ENCODE measurements around the gene CTNNA2.
"Not testable (repeated sequence)": the region's sequence is repeated elsewhere in the genome, so short reads cannot be mapped to it uniquely, and the experiment has no call there.

The CTNNA2 gene

GRCh38 chr2:80167284-80167808 lies 654.5 kb downstream of the CTNNA2 start:
- peaks cover 8% of the 10 kb centered on the region for H3K9me3 Mint-ChIP-seq
- DNase-seq, result no peak
- no peaks in the 10 kb centered on the region for H3K27me3 Mint-ChIP-seq
- no peaks in the 10 kb centered on the region for H3K4me1 Mint-ChIP-seq
- H3K4me3 Mint-ChIP-seq, result no peak overlapping the region
- ATAC-seq, result no peak
- H3K36me3 Mint-ChIP-seq (ENCODE audit: low read depth), result no peaks in the 10 kb centered on the region
- no peak overlapping the region for H3K27ac Mint-ChIP-seq

DNA sequence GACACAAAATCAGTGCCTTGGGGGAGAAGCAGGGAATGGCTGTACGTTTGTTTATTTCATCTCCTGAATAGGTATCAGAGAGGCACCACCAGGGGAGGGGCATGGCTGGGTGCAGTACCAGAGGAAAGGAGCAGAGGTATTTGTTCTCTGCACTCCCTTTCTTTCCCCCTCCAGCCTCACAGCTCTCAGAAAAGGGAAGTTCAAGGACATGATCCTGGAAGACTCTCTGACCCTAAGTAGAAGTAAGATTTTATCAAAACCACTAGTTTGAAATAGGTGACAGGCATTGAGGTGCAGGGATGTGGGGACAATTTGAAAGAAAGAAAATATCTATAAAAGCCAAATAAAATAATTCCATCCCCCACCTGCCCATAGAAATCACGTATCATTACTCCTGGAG lies 655.2 kb downstream of the CTNNA2 start:
- H3K4me1 Mint-ChIP-seq, result no peaks in the 10 kb centered on the region

GRCh38 chr2:80168801-80169200 lies 656.0 kb downstream of the CTNNA2 start:
- Mint-ChIP-seq H3K27me3 (no peaks in the 10 kb centered on the region), H3K4me3 (no peak overlapping the region), H3K27ac (no peak overlapping the region), H3K36me3 (ENCODE audit: low read depth) (no peaks in the 10 kb centered on the region), H3K4me1 (no peaks in the 10 kb centered on the region), H3K9me3 (peaks cover 13% of the 10 kb centered on the region)
- no peak for DNase-seq
- ATAC-seq, result no peak

More for the DNA sequence above, 655.2 kb downstream of the CTNNA2 start:
- no peak overlapping the region for H3K4me3 Mint-ChIP-seq
- H3K27ac Mint-ChIP-seq, result no peak overlapping the region
- H3K36me3 Mint-ChIP-seq (ENCODE audit: low read depth), result no peaks in the 10 kb centered on the region
- ATAC-seq, result no peak
- DNase-seq, result no peak
- no peaks in the 10 kb centered on the region for H3K27me3 Mint-ChIP-seq
- peaks cover 13% of the 10 kb centered on the region for H3K9me3 Mint-ChIP-seq

- DNase-seq (no peak), ATAC-seq (no peak)
- Mint-ChIP-seq H3K4me1 (no peaks in the 10 kb centered on the region), H3K4me3 (no peak overlapping the region), H3K27ac (no peak overlapping the region), H3K27me3 (no peaks in the 10 kb centered on the region), H3K36me3 (ENCODE audit: low read depth) (no peaks in the 10 kb centered on the region), H3K9me3 (peaks cover 12% of the 10 kb centered on the region)
These were observed 657.2 kb downstream of the CTNNA2 start for GRCh38 chr2:80169811-80170594.

- DNase-seq (no peak), ATAC-seq (no peak)
- H3K9me3 Mint-ChIP-seq, result peaks cover 3% of the 10 kb centered on the region
- no peaks in the 10 kb centered on the region for H3K4me1 Mint-ChIP-seq
- H3K27me3 Mint-ChIP-seq, result no peaks in the 10 kb centered on the region
- no peak overlapping the region for H3K27ac Mint-ChIP-seq
- no peaks in the 10 kb centered on the region for H3K36me3 Mint-ChIP-seq (ENCODE audit: low read depth)
- no peak overlapping the region for H3K4me3 Mint-ChIP-seq
These were observed 672.2 kb downstream of the CTNNA2 start for GRCh38 chr2:80185091-80185490.

DNA sequence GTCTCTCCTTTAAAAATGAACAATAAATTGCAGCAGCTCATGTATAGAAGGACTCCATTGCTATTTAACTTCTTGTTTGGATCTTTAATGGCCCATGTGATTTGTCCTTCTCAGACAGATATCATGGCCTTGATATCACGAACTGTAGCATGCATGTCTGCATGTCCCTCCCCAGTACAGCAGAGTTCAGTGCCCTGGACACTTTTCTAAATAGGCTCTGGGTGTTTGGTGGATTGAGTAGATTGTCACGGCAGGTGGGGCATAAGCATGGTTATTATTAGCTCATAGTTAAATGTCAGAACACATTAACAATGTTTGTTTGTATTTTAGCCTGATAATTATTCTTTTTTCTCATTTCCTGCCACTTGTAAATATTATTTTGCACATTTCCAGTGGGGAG lies 673.4 kb downstream of the CTNNA2 start:
- H3K27me3 Mint-ChIP-seq, result no peaks in the 10 kb centered on the region
- no peaks in the 10 kb centered on the region for H3K4me1 Mint-ChIP-seq
- H3K36me3 Mint-ChIP-seq (ENCODE audit: low read depth), result no peaks in the 10 kb centered on the region
- no peak for DNase-seq
- no peak for ATAC-seq
- H3K9me3 Mint-ChIP-seq, result peaks cover 3% of the 10 kb centered on the region
- no peak overlapping the region for H3K27ac Mint-ChIP-seq
- no peak overlapping the region for H3K4me3 Mint-ChIP-seq

GRCh38 chr2:80187156-80187555 lies 674.3 kb downstream of the CTNNA2 start:
- Mint-ChIP-seq H3K36me3 (ENCODE audit: low read depth) (no peaks in the 10 kb centered on the region), H3K9me3 (peaks cover 3% of the 10 kb centered on the region), H3K27me3 (no peaks in the 10 kb centered on the region), H3K4me1 (no peaks in the 10 kb centered on the region), H3K27ac (no peak overlapping the region), H3K4me3 (no peak overlapping the region)
- DNase-seq (no peak), ATAC-seq (no peak)

GRCh38 chr2:80190166-80190565 lies 677.3 kb downstream of the CTNNA2 start:
- H3K27me3 Mint-ChIP-seq, result no peaks in the 10 kb centered on the region
- ATAC-seq, result no peak
- H3K9me3 Mint-ChIP-seq, result peaks cover 2% of the 10 kb centered on the region
- H3K4me3 Mint-ChIP-seq, result no peak overlapping the region
- DNase-seq, result no peak
- no peaks in the 10 kb centered on the region for H3K4me1 Mint-ChIP-seq
- no peaks in the 10 kb centered on the region for H3K36me3 Mint-ChIP-seq (ENCODE audit: low read depth)
- no peak overlapping the region for H3K27ac Mint-ChIP-seq

- H3K9me3 Mint-ChIP-seq, result peaks cover 13% of the 10 kb centered on the region
- no peak overlapping the region for H3K4me3 Mint-ChIP-seq
- H3K27ac Mint-ChIP-seq, result no peak overlapping the region
- H3K36me3 Mint-ChIP-seq (ENCODE audit: low read depth), result no peaks in the 10 kb centered on the region
- no peaks in the 10 kb centered on the region for H3K4me1 Mint-ChIP-seq
- DNase-seq (no peak), ATAC-seq (no peak)
- peaks cover 2% of the 10 kb centered on the region for H3K27me3 Mint-ChIP-seq
These were observed 680.7 kb downstream of the CTNNA2 start for GRCh38 chr2:80193566-80193965.

DNA sequence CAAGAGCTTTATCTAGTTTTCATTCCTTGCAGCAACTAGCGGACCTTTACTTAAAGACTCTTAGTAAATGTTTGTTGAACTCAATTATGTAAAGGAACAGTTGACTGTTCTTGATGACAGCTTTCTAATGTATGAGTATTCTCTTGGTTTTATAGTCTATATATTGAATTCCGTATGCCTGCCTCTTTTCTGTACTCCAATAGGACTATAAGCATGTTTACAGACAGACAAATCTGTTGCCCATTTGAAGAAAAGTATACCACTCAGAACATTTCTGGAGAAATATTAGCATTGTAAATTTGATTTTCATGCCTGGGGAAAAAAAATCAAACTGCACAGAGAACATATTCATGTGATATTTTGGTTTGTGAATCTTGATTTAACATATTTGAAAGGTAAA lies 682.2 kb downstream of the CTNNA2 start:
- DNase-seq, result no peak
- Mint-ChIP-seq H3K4me1 (no peaks in the 10 kb centered on the region), H3K9me3 (peaks cover 14% of the 10 kb centered on the region), H3K36me3 (ENCODE audit: low read depth) (no peaks in the 10 kb centered on the region), H3K27me3 (peaks cover 2% of the 10 kb centered on the region), H3K27ac (no peak overlapping the region), H3K4me3 (no peak overlapping the region)
- ATAC-seq, result no peak

GRCh38 chr2:80198042-80198441 lies 685.2 kb downstream of the CTNNA2 start:
- peaks cover 2% of the 10 kb centered on the region for H3K27me3 Mint-ChIP-seq

GRCh38 chr2:80199504-80199903 lies 686.7 kb downstream of the CTNNA2 start:
- no peak overlapping the region for H3K27ac Mint-ChIP-seq
- H3K9me3 Mint-ChIP-seq, result peaks cover 24% of the 10 kb centered on the region
- H3K4me3 Mint-ChIP-seq, result no peak overlapping the region
- peaks cover 2% of the 10 kb centered on the region for H3K27me3 Mint-ChIP-seq
- no peaks in the 10 kb centered on the region for H3K4me1 Mint-ChIP-seq
- ATAC-seq (no peak), DNase-seq (no peak)
- H3K36me3 Mint-ChIP-seq (ENCODE audit: low read depth), result no peaks in the 10 kb centered on the region

More at GRCh38 chr2:80198042-80198441, 685.2 kb downstream of the CTNNA2 start:
- Mint-ChIP-seq H3K36me3 (ENCODE audit: low read depth) (no peaks in the 10 kb centered on the region), H3K9me3 (peaks cover 20% of the 10 kb centered on the region), H3K4me1 (no peaks in the 10 kb centered on the region), H3K27ac (no peak overlapping the region), H3K4me3 (no peak overlapping the region)
- ATAC-seq (no peak), DNase-seq (no peak)

DNA sequence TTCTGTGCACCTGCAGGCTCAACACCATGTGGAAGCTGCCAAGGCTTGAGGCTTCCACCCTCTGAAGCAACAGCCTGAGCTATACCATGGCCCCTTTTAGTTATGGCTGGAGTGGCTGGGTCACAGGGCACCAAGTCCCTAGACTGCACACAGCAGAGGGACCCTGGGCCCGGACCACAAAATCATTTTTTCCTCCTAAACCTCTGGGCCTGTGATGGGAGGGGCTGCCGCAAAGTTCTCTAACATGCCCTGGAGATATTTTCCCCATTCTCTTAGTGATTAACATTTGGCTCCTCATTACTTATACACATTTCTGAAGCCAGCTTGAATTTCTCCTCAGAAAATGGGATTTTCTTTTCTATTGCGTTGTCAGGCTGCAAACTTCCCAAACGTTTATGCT lies 691.1 kb downstream of the CTNNA2 start:
- not testable (repeated sequence) for H3K4me3 Mint-ChIP-seq; DNase-seq; H3K36me3 Mint-ChIP-seq (ENCODE audit: low read depth); ATAC-seq; H3K27me3 Mint-ChIP-seq; H3K27ac Mint-ChIP-seq; H3K4me1 Mint-ChIP-seq
- peaks cover 31% of the 10 kb centered on the region for H3K9me3 Mint-ChIP-seq

DNA sequence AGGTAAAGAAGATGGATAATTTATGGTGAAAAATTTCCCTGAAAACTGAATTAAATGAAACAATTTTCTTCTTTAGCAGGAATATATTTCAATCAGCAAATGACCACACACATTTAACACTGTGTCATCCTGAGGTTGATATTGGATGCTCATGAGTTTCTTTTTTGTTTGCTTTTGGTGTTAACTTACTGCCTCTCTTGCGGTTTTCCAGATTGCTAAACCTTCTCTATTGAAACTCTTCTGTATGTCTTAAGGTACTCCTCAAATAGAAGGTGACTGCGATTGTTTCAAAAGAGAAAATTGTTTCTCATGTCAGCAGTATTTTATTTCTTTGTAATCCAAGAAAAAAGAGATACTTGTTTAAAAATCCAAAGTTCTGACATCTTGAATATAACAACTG lies 692.6 kb downstream of the CTNNA2 start:
- DNase-seq (no peak), ATAC-seq (no peak)
- Mint-ChIP-seq H3K27me3 (no peaks in the 10 kb centered on the region), H3K4me1 (no peaks in the 10 kb centered on the region), H3K27ac (no peak overlapping the region), H3K9me3 (peaks cover 31% of the 10 kb centered on the region), H3K4me3 (no peak overlapping the region), H3K36me3 (ENCODE audit: low read depth) (no peaks in the 10 kb centered on the region)

- Mint-ChIP-seq H3K4me3 (no peak overlapping the region), H3K36me3 (ENCODE audit: low read depth) (no peaks in the 10 kb centered on the region), H3K27ac (no peak overlapping the region), H3K4me1 (no peaks in the 10 kb centered on the region), H3K27me3 (no peaks in the 10 kb centered on the region), H3K9me3 (peaks cover 21% of the 10 kb centered on the region)
- ATAC-seq (no peak), DNase-seq (no peak)
These were observed 696.6 kb downstream of the CTNNA2 start for GRCh38 chr2:80209458-80209857.
